ENCODE data around the gene GZF1. TPM values are rescaled to one million over a fixed set of nuclear protein-coding genes. Genes with fewer than 3 reads are reported as not detected.

GZF1 gene
- total RNA-seq, 1 experiment from 2014 or later: 17.0 TPM

GRCh38 chr20:23374441-23374840 is 12.5 kb downstream of the GZF1 start:
- Histone ChIP-seq H2AK5ac (ENCODE audit: insufficient read length, low read length) (no peak overlapping the region), H3K4me2 (ENCODE audit: insufficient read depth, insufficient read length, low read length) (no peak overlapping the region), H3T11ph (ENCODE audit: low read length) (no peak overlapping the region), H3K14ac (ENCODE audit: insufficient read depth, low read length) (no peak overlapping the region), H3K4ac (ENCODE audit: low read depth, low read length) (no peak overlapping the region), H2BK120ac (ENCODE audit: low read depth, low read length, poor library complexity, severe bottlenecking) (no peak overlapping the region), H3K23ac (ENCODE audit: insufficient read length, low read depth, low read length) (no peak overlapping the region), H3K27ac (ENCODE audit: insufficient read length, low read depth, low read length) (no peak overlapping the region), H2BK5ac (ENCODE audit: insufficient read length, low read length) (no peak overlapping the region), H3K18ac (ENCODE audit: insufficient read length, low read depth, low read length) (no peak overlapping the region), H3K9ac (ENCODE audit: extremely low read depth, insufficient read length, low read length) (no peak overlapping the region), H3K23me2 (ENCODE audit: insufficient read length, low read depth, low read length, poor library complexity, severe bottlenecking) (no peaks in the 10 kb centered on the region), H3K79me1 (ENCODE audit: insufficient read depth, low read depth, low read length, poor library complexity, severe bottlenecking) (no peaks in the 10 kb centered on the region), H4K8ac (replicated peaks; ENCODE audit: insufficient read length, low read depth, low read length) (no peak overlapping the region), H4K20me1 (ENCODE audit: control insufficient read depth, insufficient read depth, insufficient read length) (no peaks in the 10 kb centered on the region), H3K4me1 (ENCODE audit: insufficient read depth, low read length) (no peaks in the 10 kb centered on the region), H3K27me3 (ENCODE audit: insufficient read depth, low read length) (no peaks in the 10 kb centered on the region), H2BK12ac (ENCODE audit: insufficient read length, low read depth, low read length) (no peak overlapping the region), H3K9me3 (ENCODE audit: control insufficient read depth, low read depth, low read length) (no peaks in the 10 kb centered on the region), H3K79me2 (ENCODE audit: insufficient read depth, low read length) (no peaks in the 10 kb centered on the region), H4K91ac (ENCODE audit: insufficient read length, low read depth, low read length) (no peak overlapping the region), H3K56ac (ENCODE audit: insufficient read length, low read depth, low read length) (no peak overlapping the region), H4K5ac (ENCODE audit: insufficient read length, low read depth, low read length) (no peak overlapping the region), H2BK15ac (ENCODE audit: low read depth, low read length) (no peak overlapping the region), H2BK20ac (ENCODE audit: low read depth, low read length, poor library complexity, severe bottlenecking) (no peak overlapping the region), H2AFZ (ENCODE audit: low read length) (no peak overlapping the region)
- TF ChIP-seq CTCF (conservative IDR thresholded peaks at IDR 0.05): no peak
- WGBS (ENCODE audit: extremely low coverage, insufficient read length, low lambda C conversion rate): no CpG with 5 or more reads among the region's 5 CpGs
- Mint-ChIP-seq H3K36me3 (ENCODE audit: insufficient read depth in 1 of 3, low read depth in 3 of 3) (peaks cover 35 to 88% (median 75%) of the 10 kb centered on the region in 3 experiments), H3K4me3 (no peak overlapping the region), H3K9me3 (no peaks in the 10 kb centered on the region), H3K27me3 (ENCODE audit: low read depth) (no peaks in the 10 kb centered on the region), H3K27ac (no peak overlapping the region), H3K4me1 (no peaks in the 10 kb centered on the region)
- DNase-seq: no peak
